Middle frontal gyrus (tissue), 1 donor: ENCODE results near the gene TNP1.

ENCODE experiments used
- DNase-seq: peaks from one replicate; pipeline ENCODE4 v3.0.0-alpha.2; 2015; ENCODE audit warnings: low spot score; ENCODE audit errors: extremely low spot score

Gene TNP1

GRCh38 chr2:216859944-216860343, at the start of gene TNP1:
TNP1 (minus strand) TSS chr2:216860064; CDS start chr2:216860034, 30 bp downstream.
- DNase-seq: no peak

GRCh38 chr2:216908300-216908699, 48.4 kb upstream of the TNP1 start:
- no peak for DNase-seq

- no peak for DNase-seq
Observed at GRCh38 chr2:216905649-216906329, 45.9 kb upstream of the TNP1 start.

GRCh38 chr2:216904974-216905373, 45.1 kb upstream of the TNP1 start:
- no peak for DNase-seq

- DNase-seq: no peak
Observed at GRCh38 chr2:216904554-216904953, 44.7 kb upstream of the TNP1 start.

- DNase-seq: no peak
Observed at GRCh38 chr2:216903470-216903869, 43.6 kb upstream of the TNP1 start.

- DNase-seq: no peak
Observed at GRCh38 chr2:216901273-216901672, 41.4 kb upstream of the TNP1 start.

- no peak for DNase-seq
Observed at GRCh38 chr2:216900406-216900805, 40.5 kb upstream of the TNP1 start.

- DNase-seq: no peak
Observed at GRCh38 chr2:216897561-216898203, 37.8 kb upstream of the TNP1 start.

GRCh38 chr2:216890138-216890537, 30.3 kb upstream of the TNP1 start:
- DNase-seq: no peak

- no peak for DNase-seq
Observed at GRCh38 chr2:216888887-216889622, 29.2 kb upstream of the TNP1 start.

- no peak for DNase-seq
Observed at GRCh38 chr2:216888081-216888480, 28.2 kb upstream of the TNP1 start.

GRCh38 chr2:216887138-216887537, 27.3 kb upstream of the TNP1 start:
- no peak for DNase-seq

- no peak for DNase-seq
Observed at GRCh38 chr2:216885117-216885553, 25.3 kb upstream of the TNP1 start.

- no peak for DNase-seq
Observed at GRCh38 chr2:216884347-216884746, 24.5 kb upstream of the TNP1 start.

GRCh38 chr2:216882876-216883275, 23.0 kb upstream of the TNP1 start:
- DNase-seq: no peak

GRCh38 chr2:216881411-216881810, 21.5 kb upstream of the TNP1 start:
- DNase-seq: no peak

- no peak for DNase-seq
Observed at GRCh38 chr2:216880509-216881184, 20.8 kb upstream of the TNP1 start.

GRCh38 chr2:216879727-216880508, 20.1 kb upstream of the TNP1 start:
- DNase-seq: no peak

- DNase-seq: no peak
Observed at GRCh38 chr2:216878072-216878471, 18.2 kb upstream of the TNP1 start.

GRCh38 chr2:216877085-216877484, 17.2 kb upstream of the TNP1 start:
- DNase-seq: no peak
